ENCODE results near the gene ARPC5L.
A peak's percentile ranks its signal among the peaks of the same experiment; 100 is the strongest.
"Not testable (repeated sequence)": the region's sequence is repeated elsewhere in the genome, so short reads cannot be mapped to it uniquely, and the experiment has no call there.

The ARPC5L gene

GRCh38 chr9:124861342-124862229 is at the start of gene ARPC5L, which contains the start of gene RPL35:
ARPC5L (plus strand) TSS chr9:124862130; CDS start chr9:124869291, 7,161 bp downstream.
RPL35 (minus strand) TSS chr9:124861957; CDS start chr9:124861912, 45 bp downstream.
- DNase-seq, result peak; percentile 92

- no peak for DNase-seq
Observed at GRCh38 chr9:124812441-124812876, 49.5 kb upstream of the ARPC5L start.

GRCh38 chr9:124813041-124813440 is 48.9 kb upstream of the ARPC5L start:
- no peak for DNase-seq

GRCh38 chr9:124813501-124814163 is 48.3 kb upstream of the ARPC5L start:
- no peak for DNase-seq

- no peak for DNase-seq
Observed at GRCh38 chr9:124814164-124814535, 47.8 kb upstream of the ARPC5L start.

GRCh38 chr9:124815601-124816000 is 46.3 kb upstream of the ARPC5L start:
- no peak for DNase-seq

- DNase-seq, result peak; percentile 16
Observed at GRCh38 chr9:124818431-124819281, 43.3 kb upstream of the ARPC5L start.

GRCh38 chr9:124820698-124821623 is 41.0 kb upstream of the ARPC5L start:
- no peak for DNase-seq

- DNase-seq, result no peak
Observed at GRCh38 chr9:124828489-124829333, 33.2 kb upstream of the ARPC5L start.

- no peak for DNase-seq
Observed at GRCh38 chr9:124829334-124829669, 32.6 kb upstream of the ARPC5L start.

- no peak for DNase-seq
Observed at GRCh38 chr9:124830593-124830992, 31.3 kb upstream of the ARPC5L start.

GRCh38 chr9:124831642-124832364 is 30.1 kb upstream of the ARPC5L start:
- DNase-seq, result peak; percentile 43

GRCh38 chr9:124834591-124834990 is 27.3 kb upstream of the ARPC5L start:
- no peak for DNase-seq

GRCh38 chr9:124835026-124835557 is 26.8 kb upstream of the ARPC5L start:
- DNase-seq, result peak; percentile 30

- DNase-seq, result not testable (repeated sequence)
Observed at GRCh38 chr9:124838132-124838531, 23.8 kb upstream of the ARPC5L start.

GRCh38 chr9:124838567-124839275 is 23.2 kb upstream of the ARPC5L start:
- not testable (repeated sequence) for DNase-seq

GRCh38 chr9:124839612-124840299 is 22.2 kb upstream of the ARPC5L start:
- no peak for DNase-seq

- no peak for DNase-seq
Observed at GRCh38 chr9:124840300-124840833, 21.6 kb upstream of the ARPC5L start.
